ENCODE results near the gene ADD1.

Gene ADD1

GRCh38 chr4:2888886-2889285 is 45.2 kb downstream of the ADD1 start:
- DNase-seq (ENCODE audit: low read depth) = no peak
- no peak for TF ChIP-seq CTCF (IDR thresholded peaks at IDR 0.05; ENCODE audit: low read length, missing control alignments)
- no peak overlapping the region for H3K4me3 ChIP-seq (replicated peaks; ENCODE audit: low read depth, low read length)

GRCh38 chr4:2891294-2891693 is 47.6 kb downstream of the ADD1 start:
- peak; percentile 69 for DNase-seq (ENCODE audit: low read depth)
- no peak for TF ChIP-seq CTCF (IDR thresholded peaks at IDR 0.05; ENCODE audit: low read length, missing control alignments)
- H3K4me3 ChIP-seq (replicated peaks; ENCODE audit: low read depth, low read length) = no peak overlapping the region

DNA sequence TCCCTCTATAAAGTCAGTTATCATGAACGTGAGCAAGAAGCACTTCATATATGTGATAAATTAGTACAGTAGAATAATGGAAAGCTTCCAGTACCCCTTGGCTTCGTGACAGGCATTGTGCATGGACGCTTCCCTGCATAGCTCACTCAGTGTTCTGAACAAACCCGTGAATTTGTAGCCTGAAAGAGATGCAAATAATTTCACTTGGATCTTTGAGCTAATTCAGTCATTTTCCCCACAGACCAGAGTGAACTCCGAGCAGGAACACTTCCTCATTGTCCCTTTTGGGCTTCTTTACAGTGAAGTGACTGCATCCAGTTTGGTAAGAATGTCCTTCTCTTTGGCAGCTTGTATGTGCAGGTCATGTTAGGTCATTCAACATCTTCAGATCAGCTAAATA is 50.1 kb downstream of the ADD1 start:
- peak; percentile 61 for DNase-seq (ENCODE audit: low read depth)
- TF ChIP-seq CTCF (IDR thresholded peaks at IDR 0.05; ENCODE audit: low read length, missing control alignments) = no peak
- no peak overlapping the region for H3K4me3 ChIP-seq (replicated peaks; ENCODE audit: low read depth, low read length)

DNA sequence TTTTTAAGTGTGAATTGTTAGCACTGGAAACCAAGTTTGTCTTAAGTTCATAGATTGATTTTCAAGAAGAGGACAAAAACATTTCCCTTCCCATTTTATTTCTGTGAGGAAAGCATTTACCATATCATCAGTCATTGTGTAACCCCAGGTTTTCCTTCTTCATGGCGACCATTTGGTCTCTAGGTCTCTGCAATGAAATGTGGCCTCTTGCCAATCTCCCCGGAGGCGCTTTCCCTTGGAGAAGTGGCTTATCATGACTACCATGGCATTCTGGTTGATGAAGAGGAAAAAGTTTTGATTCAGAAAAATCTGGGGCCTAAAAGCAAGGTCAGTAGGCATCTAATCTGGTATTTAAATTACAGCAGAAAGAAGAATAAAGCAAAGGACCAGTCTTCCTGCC is 54.4 kb downstream of the ADD1 start:
- H3K4me3 ChIP-seq (replicated peaks; ENCODE audit: low read depth, low read length) = no peak overlapping the region
- no peak for TF ChIP-seq CTCF (IDR thresholded peaks at IDR 0.05; ENCODE audit: low read length, missing control alignments)
- DNase-seq (ENCODE audit: low read depth) = peak; percentile 33

DNA sequence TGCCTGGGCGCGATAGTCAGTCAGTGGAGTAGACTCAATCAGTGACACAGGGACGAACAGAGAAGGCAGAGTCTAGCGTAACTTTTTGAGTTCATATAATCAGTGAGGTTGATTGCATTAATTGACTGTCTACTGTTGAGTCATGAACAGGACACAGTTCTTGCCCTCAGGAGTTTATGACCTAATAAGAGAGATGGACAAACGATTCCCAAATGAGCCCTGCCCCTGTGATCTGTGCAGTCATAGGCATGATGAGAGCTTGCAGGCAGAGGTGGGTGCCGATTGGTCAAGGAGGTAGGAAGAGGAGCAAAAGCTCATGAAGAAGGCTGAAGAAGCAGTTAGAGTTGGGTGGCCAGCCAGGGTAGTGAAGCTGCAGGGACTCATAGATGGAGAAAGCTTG is 57.1 kb downstream of the ADD1 start:
- no peak overlapping the region for H3K4me3 ChIP-seq (replicated peaks; ENCODE audit: low read depth, low read length)
- TF ChIP-seq CTCF (IDR thresholded peaks at IDR 0.05; ENCODE audit: low read length, missing control alignments) = no peak
- DNase-seq (ENCODE audit: low read depth) = no peak

GRCh38 chr4:2901186-2901585 is 57.5 kb downstream of the ADD1 start:
- TF ChIP-seq CTCF (IDR thresholded peaks at IDR 0.05; ENCODE audit: low read length, missing control alignments) = no peak
- H3K4me3 ChIP-seq (replicated peaks; ENCODE audit: low read depth, low read length) = no peak overlapping the region
- no peak for DNase-seq (ENCODE audit: low read depth)

DNA sequence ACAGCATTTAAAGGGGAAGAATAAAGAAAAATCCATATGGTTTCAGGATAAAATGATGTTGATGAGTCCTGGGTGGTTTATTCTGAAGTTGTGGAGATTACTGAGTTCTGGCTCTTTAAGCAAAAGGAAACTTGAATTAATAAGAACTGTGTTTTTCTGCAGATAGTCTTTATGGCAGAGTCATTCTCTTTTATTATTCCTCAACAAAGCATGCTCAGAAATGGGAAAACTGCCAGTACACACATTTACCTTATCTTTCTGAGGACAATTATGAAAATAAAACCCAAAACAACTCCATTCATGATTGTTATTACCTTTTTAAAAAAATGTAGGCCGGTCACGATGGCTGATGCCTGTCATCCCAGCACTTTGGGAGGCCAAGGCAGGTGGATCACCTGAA is 58.5 kb downstream of the ADD1 start:
- peak; percentile 61 for DNase-seq (ENCODE audit: low read depth)
- TF ChIP-seq CTCF (IDR thresholded peaks at IDR 0.05; ENCODE audit: low read length, missing control alignments) = no peak
- H3K4me3 ChIP-seq (replicated peaks; ENCODE audit: low read depth, low read length) = no peak overlapping the region

All from fibroblast of pulmonary artery (primary cell).